ENCODE measurements around the gene FARP2. TPM values are rescaled to one million over a fixed set of nuclear protein-coding genes. Genes with fewer than 3 reads are reported as not detected.

The FARP2 gene
- total RNA-seq, 6 donors from 2014 or later, result 33.4 to 96.4 (median 42.2) TPM

DNA sequence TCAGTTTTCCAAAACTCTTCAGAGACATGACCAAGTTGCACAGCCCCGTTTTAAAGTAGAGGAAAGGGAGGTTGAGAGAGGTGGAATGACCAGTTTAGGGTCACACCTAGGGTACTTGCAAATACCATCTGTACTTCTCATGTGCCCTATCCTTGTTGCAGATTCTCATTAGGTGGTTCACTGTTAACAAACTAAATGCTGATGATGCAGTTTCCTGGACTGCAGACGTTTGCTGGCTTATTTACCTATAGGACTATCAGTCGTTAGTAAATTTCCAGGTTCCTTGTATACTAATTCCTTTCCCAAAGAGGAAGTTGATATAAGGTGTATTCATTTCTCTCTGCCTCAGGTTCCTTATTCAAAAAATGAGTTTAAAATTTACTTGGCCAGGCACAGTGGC is 1.4 kb downstream of the FARP2 start:
- Histone ChIP-seq H3K27ac (peak overlapping the region in 1 of 4 donors; percentile 33), H3K4me1 (peaks cover 31 to 44% (median 33%) of the 10 kb centered on the region in 4 donors), H3K9me3 (no peaks in the 10 kb centered on the region), H3K27me3 (no peaks in the 10 kb centered on the region), H3K36me3 (peaks cover 3 to 20% (median 11%) of the 10 kb centered on the region in 4 donors), H3K4me3 (peak overlapping the region in 3 of 4 donors; percentile 67 to 95 (median 86))
- 48 to 49% methylated on average over 3 of the region's 3 CpGs for WGBS, 2 donors
- ATAC-seq (ENCODE audit: low FRiP score in 2 of 2), result no peak
- TF ChIP-seq POLR2AphosphoS5 (IDR thresholded peaks at IDR 0.05) (no peak), POLR2A (IDR thresholded peaks at IDR 0.05) (no peak), EP300 (IDR thresholded peaks at IDR 0.05) (no peak)
- TF ChIP-seq, protein P1, sequence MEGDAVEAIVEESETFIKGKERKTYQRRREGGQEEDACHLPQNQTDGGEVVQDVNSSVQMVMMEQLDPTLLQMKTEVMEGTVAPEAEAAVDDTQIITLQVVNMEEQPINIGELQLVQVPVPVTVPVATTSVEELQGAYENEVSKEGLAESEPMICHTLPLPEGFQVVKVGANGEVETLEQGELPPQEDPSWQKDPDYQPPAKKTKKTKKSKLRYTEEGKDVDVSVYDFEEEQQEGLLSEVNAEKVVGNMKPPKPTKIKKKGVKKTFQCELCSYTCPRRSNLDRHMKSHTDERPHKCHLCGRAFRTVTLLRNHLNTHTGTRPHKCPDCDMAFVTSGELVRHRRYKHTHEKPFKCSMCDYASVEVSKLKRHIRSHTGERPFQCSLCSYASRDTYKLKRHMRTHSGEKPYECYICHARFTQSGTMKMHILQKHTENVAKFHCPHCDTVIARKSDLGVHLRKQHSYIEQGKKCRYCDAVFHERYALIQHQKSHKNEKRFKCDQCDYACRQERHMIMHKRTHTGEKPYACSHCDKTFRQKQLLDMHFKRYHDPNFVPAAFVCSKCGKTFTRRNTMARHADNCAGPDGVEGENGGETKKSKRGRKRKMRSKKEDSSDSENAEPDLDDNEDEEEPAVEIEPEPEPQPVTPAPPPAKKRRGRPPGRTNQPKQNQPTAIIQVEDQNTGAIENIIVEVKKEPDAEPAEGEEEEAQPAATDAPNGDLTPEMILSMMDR (IDR thresholded peaks at IDR 0.05), result no peak
- DNase-seq, result no peak

DNA sequence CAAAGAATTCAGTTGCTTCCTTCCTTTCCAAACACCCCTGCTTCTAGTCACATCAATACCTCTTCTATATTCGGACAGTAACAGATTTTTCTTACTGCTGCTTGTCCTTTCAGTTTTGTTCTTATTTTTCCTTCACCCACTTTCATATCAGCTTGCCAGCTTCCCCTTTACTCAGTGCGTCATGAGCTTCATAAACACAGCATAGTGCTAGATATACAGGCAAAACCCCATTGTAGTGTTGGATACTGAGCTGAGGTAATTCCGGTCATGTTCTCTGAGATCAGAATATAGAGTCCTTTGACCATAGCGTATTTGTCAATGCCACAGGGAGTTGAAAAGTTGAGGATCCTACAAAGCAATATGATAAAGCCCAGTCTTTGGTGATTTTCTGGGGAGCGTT is 2.4 kb downstream of the FARP2 start:
- no peak for ATAC-seq (ENCODE audit: low FRiP score in 2 of 2)
- Histone ChIP-seq H3K4me3 (peak overlapping the region in 1 of 4 donors; percentile 11), H3K27ac (peak overlapping the region in 3 of 4 donors; percentile 14 to 48 (median 33)), H3K36me3 (peaks cover 0 to 11% (median 7%) of the 10 kb centered on the region in 4 donors), H3K9me3 (no peaks in the 10 kb centered on the region), H3K4me1 (peaks cover 34 to 50% (median 38%) of the 10 kb centered on the region in 4 donors), H3K27me3 (no peaks in the 10 kb centered on the region)
- peak in 1 of 4 donors; percentile 8 for TF ChIP-seq POLR2A (IDR thresholded peaks at IDR 0.05)
- TF ChIP-seq EP300 (IDR thresholded peaks at IDR 0.05), result no peak
- no peak for DNase-seq
- WGBS, 2 donors, result 61 to 75% methylated on average over 5 of the region's 5 CpGs

DNA sequence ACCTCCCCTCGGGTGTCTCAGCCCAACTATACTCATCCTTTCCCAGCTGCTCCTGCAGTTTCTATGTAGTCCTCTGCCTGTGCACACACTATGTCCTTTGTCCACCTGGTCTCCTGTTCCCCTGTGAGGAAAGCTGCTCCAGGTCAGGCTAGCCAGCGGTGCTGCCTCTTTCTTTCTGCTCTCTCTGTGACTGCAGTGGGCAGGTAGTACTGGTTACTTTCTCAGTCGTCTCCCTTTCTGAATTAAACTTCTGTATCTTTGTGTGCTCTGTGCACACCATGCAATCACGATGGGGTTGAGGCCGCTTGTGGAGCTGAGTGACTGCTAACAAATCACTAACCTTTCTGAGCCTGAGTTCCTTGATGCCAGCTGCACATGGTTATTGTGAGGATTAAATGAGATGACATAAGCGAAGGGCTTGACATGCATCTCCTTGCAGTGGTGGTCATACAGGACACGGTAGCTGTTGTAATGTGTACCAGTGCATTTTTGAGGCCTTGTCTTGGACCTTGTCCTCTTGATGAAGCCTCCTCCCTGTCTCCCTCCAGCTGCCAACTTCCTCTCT is 3.5 kb downstream of the FARP2 start:
- no peak for ATAC-seq (ENCODE audit: low FRiP score in 2 of 2)
- Histone ChIP-seq H3K27me3 (no peaks in the 10 kb centered on the region), H3K9me3 (no peaks in the 10 kb centered on the region), H3K36me3 (peaks cover 0 to 2% (median 1%) of the 10 kb centered on the region in 4 donors), H3K4me3 (no peak overlapping the region), H3K4me1 (peaks cover 31 to 55% (median 40%) of the 10 kb centered on the region in 4 donors), H3K27ac (no peak overlapping the region)
- DNase-seq, result no peak
- WGBS, 2 donors, result 85 to 87% methylated on average over 7 of the region's 7 CpGs
- TF ChIP-seq, protein P1 (IDR thresholded peaks at IDR 0.05), result no peak
- TF ChIP-seq EP300 (IDR thresholded peaks at IDR 0.05) (no peak), POLR2A (IDR thresholded peaks at IDR 0.05) (no peak), POLR2AphosphoS5 (IDR thresholded peaks at IDR 0.05) (no peak)

DNA sequence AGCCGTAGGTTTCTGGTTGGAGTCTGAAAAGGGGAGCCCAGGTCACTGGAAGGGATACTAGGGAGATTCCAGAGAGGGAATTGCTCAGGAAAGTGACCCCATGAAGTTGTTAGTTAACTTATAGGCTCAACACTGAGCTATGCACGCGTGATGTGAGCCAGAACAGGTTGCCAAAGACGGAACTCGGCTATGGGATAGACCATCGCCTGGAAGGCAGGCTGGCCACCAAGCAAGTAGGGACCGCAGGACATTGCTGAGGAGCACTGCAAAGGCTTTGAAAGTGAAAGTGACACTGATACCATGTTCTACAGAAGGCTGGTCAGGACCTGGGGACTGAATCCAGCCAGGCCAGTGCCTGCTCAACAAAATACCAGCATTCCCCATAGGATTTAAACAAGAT is 7.3 kb downstream of the FARP2 start:
- peak in 1 of 2 donors; percentile 38 for ATAC-seq (ENCODE audit: low FRiP score in 2 of 2)

DNA sequence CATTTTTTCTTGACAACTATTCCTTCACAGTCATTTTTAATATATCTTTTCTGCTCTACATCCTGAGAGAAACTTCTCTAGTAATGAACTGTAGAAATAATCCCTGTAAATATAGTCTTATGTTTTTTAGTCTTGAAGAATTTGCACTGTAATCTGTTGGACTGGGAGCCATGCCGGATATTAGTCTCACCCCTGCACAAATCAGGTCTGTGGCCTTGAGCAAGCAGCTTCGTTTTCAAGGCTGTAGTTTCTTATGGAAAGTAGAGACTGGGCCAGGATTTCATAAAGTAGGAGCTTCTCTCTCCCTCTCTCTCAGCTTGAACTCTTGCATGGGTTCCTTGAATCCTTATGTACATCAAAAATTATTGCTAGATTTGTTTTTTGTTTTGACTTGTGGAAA is 8.7 kb downstream of the FARP2 start:
- no peaks in the 10 kb centered on the region for H3K9me3 ChIP-seq
- no peak overlapping the region for H3K4me3 ChIP-seq
- no peak for ATAC-seq (ENCODE audit: low FRiP score in 2 of 2)
- DNase-seq, result no peak
- WGBS, 2 donors, result 78 to 85% methylated on average over 2 of the region's 2 CpGs
- H3K4me1 ChIP-seq, result peaks cover 3 to 25% (median 9%) of the 10 kb centered on the region in 4 donors
- no peak for TF ChIP-seq POLR2AphosphoS5 (IDR thresholded peaks at IDR 0.05)
- TF ChIP-seq, protein P1 (IDR thresholded peaks at IDR 0.05), result no peak
- TF ChIP-seq EP300 (IDR thresholded peaks at IDR 0.05), result no peak
- no peak for TF ChIP-seq POLR2A (IDR thresholded peaks at IDR 0.05)
- H3K27ac ChIP-seq, result peak overlapping the region in 1 of 4 donors; percentile 56
- H3K27me3 ChIP-seq, result no peaks in the 10 kb centered on the region
- no peaks in the 10 kb centered on the region for H3K36me3 ChIP-seq

More for the DNA sequence above, 7.3 kb downstream of the FARP2 start:
- no peak overlapping the region for H3K4me3 ChIP-seq
- TF ChIP-seq POLR2A (IDR thresholded peaks at IDR 0.05) (no peak), EP300 (IDR thresholded peaks at IDR 0.05) (no peak), POLR2AphosphoS5 (IDR thresholded peaks at IDR 0.05) (no peak)
- TF ChIP-seq, protein P1 (IDR thresholded peaks at IDR 0.05), result no peak
- no peaks in the 10 kb centered on the region for H3K36me3 ChIP-seq
- no peaks in the 10 kb centered on the region for H3K27me3 ChIP-seq
- DNase-seq, result no peak
- peak overlapping the region in 2 of 4 donors; percentile 30 to 49 for H3K27ac ChIP-seq
- WGBS, 2 donors, result 85 to 92% methylated on average over 7 of the region's 7 CpGs
- peaks cover 8 to 37% (median 16%) of the 10 kb centered on the region in 4 donors for H3K4me1 ChIP-seq
- no peaks in the 10 kb centered on the region for H3K9me3 ChIP-seq
